Caki2 (cell line): ENCODE data around the gene IWS1. TPM values are rescaled to one million over a fixed set of nuclear protein-coding genes. Genes with fewer than 3 reads are reported as not detected.
"Not testable (repeated sequence)": the region's sequence is repeated elsewhere in the genome, so short reads cannot be mapped to it uniquely, and the experiment has no call there.

Source experiments
- DNase-seq: peaks from one replicate; pipeline ENCODE4 v3.0.0-alpha.2; 2015; ENCODE audit warnings: low read depth
- in situ Hi-C: cut with HindIII; loops from 2 replicates; pipeline ENCODE4 v1.10.0; 2016; ENCODE audit warnings: low sequenced_read_pairs, low pct_unique_long_range_greater_than_20kb, mixed read lengths
- total RNA-seq: library from RNA; depleted of rRNA; stranded (reverse); fragments of >200 nt; shearing (Covaris generic); gene quantifications from 2 replicates; pipeline ENCODE4 v1.2.3, GENCODE V29; 2014; ENCODE audit warnings: low replicate concordance

Gene IWS1
- total RNA-seq, 1 experiment from 2014 or later = 11.0 TPM

DNA sequence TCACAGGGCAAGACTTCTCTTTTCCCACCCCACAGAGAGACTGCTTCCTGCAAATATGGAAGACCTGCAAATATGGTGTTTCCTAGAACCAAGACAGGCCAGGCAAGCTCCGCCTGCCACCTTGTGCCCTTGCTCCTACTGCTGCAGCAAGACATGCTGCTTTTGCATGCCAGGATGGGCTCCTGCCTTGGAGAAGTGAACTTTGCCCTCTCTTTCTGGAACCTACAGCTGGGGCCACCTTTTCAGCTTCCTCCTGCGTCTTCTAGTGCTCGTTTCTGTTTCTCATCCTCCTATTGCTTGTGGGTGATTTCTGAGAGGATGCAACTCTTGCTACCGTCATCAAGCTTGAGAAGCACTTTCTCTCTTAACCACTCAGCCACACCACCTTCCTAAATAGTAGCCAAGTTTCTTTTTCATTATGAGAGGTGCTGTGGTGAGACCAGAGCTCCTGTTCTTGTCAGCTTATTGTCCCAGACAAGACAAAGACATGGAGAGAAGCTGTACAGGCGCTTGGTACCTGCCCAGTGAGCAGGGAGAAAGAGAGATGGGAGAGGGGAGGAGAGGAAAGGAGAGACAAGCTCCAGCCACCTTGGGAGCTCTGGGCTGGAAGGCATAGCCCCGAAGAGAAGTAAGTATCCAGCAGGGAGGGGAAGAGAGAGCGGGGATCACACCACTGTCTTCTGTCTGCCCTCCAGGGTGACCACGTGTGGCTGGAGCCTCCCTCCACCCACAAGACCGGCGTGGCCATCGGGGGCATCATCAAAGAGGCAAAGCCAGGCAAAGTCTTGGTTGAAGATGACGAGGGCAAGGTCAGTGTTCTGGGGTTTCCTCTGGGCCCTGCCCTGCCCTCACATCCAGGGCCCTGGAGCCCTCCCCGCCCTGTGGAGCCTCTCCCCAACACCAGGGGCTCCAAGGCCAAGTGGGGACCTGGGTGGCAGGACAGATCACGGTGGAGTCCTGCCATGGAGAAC is 37.5 kb upstream of the IWS1 start:
- in situ Hi-C loops = no loop called here
- DNase-seq = no peak

DNA sequence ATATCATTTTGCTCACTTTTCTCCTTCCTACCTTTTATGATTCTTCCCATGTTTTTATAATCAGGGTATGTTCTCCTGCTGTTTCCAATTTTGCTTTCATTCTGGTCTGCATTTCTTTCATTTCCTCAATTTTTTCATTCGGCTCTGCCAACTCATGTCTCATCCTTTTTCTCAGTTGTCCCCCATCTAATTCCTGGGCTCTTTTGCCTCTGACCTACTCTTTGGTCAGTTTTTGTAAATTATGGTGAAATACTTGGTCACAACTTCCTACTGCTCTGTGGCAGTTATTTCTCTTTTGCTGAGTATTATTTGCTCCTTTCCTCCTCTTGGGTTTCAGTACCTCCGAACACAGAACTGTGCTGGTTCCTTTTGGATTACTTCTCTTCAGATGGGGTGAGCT is 36.6 kb upstream of the IWS1 start:
- no peak for DNase-seq
- in situ Hi-C loops = no loop called here

DNA sequence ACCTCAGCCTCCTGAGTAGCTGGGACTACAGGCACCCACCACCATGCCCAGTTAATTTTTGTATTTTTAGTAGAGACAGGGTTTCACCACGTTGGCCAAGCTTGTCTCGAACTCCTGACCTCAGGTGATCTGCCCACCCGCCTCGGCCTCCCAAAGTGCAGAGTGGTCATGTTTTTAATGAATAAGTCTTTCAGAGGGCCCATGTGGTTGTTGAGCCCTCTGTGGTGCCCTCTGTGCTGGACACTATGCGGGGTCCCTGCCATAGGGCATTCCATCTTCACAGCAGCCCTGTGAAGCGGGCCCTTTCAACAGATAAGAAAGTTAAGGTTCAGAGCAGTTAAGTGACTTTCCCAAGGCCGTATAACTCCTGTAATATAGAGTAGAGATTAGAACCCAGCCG is 35.1 kb upstream of the IWS1 start:
- in situ Hi-C loops = no loop called here
- no peak for DNase-seq

DNA sequence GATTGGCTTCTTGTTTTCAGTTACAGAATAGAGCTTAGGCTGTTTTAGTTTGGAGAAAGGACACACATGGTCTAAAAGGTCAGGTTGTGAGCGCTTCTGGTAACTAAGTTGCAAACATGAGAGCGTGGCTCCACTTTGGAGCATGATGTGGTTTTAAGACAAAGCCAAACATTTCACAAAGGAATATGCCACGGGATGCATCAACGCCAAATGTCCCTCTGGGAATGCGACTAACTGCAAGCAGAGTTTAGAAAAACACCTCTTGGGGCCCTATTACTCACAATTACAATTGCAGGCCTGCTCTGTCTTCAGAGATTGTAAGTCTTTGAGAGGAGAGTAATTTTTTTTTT is 34.6 kb upstream of the IWS1 start:
- DNase-seq = no peak
- in situ Hi-C loops = no loop called here

DNA sequence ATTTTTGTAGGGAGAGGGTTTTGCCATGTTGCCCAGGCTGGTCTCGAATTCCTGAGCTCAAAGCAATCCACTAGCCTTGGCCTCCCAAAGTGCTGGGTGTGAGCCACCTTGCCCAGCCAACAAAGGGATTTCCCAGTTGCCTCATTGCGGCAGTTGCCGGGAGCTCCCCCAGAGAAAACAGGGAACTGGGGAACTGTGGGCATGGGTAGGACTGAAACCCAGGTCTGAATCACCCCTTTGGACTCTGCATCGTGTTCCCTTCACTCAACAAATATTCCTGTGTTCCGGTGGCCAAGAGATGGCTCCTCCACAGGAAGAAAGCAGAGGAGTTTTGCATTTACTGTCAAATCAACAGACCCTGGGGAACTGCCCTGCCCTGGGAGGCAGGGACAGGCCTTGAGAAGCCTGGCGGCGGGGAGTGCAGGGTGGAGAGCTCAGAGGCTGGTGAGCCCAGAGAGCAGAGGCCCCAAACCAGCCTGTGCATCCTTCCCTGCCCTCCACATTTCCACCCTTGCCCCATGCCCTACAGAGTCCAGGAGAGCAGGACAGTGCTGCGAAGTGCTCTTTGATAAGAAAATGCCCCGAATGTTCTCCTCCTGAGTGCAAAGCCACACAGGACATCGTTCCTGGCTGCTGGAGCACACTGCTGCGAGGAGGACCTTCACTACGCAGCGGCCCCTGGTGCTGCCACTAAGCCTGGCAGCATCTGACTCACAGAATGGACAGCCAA is 34.1 kb upstream of the IWS1 start:
- in situ Hi-C loops = no loop called here
- DNase-seq = no peak

DNA sequence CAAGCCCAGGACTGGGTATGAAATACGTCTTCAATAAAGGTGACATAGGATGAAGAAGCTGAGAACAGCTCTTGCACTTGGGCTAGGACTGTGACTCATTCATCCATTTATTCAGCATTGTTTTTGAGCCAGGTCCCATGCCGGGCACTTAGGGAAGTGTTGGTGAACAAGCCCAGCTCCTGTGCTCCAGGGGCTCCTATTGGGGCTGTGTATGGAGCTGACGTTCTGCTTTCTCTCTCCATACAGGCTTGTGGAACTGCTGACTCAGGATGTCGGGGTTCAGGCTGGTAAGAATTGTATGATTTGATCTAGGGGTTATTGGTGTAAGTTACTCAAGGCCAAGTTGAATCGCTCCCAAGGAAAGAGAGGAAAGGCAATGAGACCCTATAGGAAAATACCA is 33.2 kb upstream of the IWS1 start:
- no peak for DNase-seq
- in situ Hi-C loops = no loop called here

DNA sequence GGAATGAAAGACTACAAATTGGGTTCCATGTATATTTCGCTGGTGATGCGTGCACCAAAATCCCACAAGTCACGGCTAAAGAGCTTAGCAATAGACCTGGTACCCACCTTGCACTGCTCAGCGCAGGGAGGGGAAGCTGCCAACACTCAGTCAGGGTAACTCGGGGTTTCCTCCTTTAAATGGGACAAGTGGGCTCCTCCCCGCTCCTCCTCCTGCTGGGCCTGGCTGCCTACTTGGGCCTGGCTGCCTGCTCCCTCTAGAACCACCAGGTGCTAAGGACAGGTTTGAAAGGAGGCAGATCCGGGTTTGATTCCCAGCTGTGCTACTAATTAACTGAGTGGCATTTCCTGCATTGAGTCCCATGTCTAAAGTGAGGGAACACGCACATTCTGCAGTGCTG is 32.6 kb upstream of the IWS1 start:
- in situ Hi-C loops = no loop called here
- DNase-seq = no peak

DNA sequence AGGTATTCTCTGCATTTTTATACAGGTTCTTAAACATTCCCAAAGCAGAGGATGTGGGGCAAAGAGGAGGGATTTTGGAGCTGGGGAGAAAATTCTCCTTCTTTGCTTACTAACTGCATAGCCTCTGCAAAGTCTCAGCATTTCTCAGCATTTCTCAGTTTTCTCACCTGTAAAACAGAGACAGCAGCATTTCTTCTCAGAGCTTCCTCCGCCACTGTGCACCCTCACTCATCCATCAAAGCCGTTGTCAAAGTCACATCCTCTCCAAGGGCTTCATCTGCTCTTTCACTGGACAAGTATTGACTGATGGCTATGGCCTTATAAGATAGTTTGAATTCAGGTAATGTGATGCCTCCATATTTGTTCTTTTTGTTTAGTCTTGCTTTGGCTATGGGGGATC is 26.6 kb upstream of the IWS1 start:
- in situ Hi-C loops = no loop called here

DNA sequence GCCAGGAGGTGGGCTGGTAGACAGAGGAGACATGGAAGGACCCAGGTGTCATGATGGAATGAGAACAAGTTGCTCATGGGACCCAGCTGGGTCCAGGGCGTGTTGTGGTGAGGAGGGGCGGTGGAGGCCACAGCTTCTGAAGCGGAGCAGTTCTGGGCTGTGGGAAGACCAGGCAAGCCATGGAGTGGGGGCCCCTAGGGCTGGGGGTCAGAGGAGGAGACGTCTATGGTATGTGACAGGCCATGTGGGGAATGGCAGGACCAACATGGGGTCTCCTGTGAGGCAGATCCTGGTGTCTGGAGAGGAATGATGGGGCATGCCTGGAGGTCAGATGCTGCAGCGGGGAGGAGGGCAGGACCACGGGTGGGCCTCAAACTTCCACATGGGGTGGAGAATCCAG is 26.0 kb upstream of the IWS1 start:
- in situ Hi-C loops = no loop called here
- DNase-seq = no peak

More for the DNA sequence above, 26.6 kb upstream of the IWS1 start:
- DNase-seq = no peak

DNA sequence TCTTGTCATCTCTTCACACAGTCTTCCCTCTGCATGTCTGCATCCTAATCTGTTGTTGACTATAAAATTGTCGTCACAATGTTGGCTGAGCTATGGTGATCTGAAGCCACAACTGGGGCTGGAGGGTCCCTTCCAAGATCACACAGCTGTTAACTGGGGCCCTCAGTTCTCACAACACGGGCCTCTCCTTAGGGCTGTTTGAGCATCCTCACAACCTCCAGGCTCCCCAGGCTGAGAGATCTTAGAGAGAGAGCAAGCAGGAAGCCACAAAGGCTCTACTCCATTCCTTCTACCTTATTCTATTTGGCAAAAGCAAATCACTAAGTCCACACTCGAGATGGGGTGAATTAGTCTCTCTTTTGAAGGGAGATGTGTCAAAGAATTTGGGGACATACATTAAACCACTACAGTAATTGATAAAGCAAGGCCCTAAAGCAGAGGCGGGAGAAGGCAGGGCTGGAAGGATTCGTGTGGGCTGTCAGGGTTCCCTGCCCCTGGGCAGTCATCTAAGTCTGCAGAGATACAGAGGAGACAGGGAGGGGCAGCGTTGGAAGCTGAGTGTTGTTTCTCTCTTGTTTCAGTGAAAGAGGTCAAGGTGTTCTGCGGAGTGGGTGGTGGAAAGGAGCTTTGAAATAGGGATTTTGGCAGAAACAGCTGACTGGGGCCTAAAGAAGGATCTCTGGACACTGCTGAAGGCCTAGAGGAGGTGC is 25.1 kb upstream of the IWS1 start:
- in situ Hi-C loops = no loop called here
- no peak for DNase-seq

DNA sequence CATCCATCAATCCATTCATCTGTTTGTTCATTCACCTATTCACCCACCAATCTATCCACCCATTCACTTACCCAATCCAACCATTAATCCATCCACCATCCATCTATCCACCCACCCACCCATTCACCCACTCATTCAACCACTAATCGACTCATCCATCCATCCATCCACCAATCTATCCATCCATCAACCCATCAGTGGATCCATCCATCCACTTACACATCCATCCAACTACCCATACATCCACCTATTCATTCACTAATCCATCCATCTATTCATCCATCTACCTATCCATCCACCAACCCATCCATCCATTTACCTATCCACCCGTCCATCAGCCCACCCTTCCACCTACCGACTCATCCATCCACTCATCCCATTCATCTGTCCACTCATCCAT is 20.5 kb upstream of the IWS1 start:
- in situ Hi-C loops = no loop called here
- no peak for DNase-seq

DNA sequence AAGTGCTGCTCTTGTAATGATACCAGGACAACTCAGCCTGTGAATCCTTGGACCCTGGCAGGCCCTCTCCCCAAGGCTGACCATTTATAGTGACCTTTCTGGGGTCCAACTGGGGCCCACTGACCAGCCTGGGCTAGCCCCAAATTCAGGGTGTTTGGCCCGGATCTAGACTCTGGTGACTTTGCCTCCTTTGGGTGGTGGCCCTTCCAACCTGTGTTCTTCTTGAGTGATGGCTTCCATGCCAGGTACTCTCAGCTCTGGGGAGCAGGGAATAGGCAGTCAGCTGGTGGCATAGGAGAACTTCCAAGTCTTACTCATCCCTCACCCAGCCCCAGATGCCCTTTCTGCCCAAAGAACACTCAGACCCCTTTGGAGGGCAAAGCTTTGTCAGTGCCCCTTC is 19.5 kb upstream of the IWS1 start:
- DNase-seq = no peak
- in situ Hi-C loops = no loop called here

DNA sequence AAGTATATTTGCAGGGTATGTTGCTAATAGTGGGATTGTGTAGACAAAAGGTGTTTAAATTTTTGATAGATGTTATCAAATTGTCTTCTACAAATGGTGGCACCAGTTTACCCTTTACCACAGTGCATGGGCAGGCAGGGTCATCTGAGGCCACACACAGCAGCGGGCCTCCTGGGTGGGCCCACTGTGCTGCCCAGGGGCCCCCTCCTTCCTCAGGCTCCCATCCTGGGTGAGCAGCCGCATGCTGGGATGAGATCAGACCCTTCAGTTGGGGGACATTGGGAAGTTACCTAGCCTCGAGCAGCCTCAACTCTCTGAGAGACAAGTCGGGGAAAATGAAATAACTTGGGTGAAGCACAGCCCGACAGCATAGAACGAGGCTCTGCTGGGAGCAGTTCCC is 18.9 kb upstream of the IWS1 start:
- DNase-seq = no peak
- in situ Hi-C loops = no loop called here

DNA sequence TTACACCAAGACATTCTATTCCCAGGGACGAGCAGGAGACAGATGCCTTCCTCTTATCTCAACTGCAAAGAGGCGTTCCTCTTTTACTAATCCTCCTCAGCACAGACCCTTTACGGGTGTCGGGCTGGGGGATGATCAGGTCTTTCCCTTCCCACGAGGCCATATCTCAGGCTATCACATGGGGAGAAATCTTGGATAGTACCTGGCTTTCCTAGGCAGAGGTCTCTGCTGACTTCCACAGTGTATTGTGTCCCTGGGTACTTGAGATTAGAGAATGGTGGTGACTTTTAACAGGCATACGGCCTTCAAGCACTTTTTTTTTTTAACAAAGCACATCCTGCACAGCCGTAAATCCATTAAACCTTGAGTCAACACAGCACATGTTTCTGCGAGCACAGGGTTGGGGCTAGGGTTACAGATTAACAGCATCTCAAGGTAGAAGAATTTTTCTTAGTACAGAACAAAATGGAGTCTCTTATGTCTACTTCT is 16.8 kb upstream of the IWS1 start:
- in situ Hi-C loops = not testable (repeated sequence)

DNA sequence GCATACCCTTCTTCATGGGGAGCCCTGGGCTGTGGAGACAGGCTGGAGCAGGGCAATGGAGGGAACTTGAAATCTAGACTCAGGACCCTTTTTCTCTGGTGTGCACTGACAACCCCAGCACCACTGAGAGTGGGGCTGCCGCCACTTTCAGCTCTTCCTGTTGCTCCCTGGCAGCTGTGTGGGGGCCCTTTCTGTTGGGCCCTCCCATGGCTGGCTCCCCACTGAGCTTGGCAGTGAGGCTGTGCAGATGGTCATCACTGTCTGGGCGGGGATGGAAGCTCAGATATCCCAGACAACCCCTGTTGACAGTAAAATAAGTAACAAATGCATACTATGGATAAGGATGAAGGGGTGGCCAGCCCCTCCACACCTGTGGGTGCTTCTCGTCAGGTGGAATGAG is 15.9 kb upstream of the IWS1 start:
- in situ Hi-C loops = no loop called here
- no peak for DNase-seq

More for the DNA sequence above, 16.8 kb upstream of the IWS1 start:
- not testable (repeated sequence) for DNase-seq

DNA sequence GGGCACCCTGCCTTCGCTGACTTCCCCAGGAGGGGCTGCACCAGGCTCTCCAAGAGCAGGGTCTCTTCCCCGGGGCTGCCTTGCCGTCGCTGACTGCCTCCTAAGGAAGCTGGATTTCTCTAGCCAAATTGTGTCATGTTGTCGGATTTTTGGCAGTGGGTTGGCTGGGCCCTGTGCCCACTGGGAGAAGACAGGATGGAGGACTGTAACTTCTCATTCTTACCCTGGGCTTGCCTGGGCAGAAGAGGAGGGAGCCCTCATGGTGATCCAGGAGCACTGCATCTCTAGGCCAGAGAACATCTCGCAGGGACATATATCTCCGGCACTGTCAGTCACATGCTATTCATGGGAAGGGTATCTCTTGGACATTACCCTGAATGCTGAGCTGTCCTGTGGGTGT is 15.5 kb upstream of the IWS1 start:
- no peak for DNase-seq
- in situ Hi-C loops = no loop called here

DNA sequence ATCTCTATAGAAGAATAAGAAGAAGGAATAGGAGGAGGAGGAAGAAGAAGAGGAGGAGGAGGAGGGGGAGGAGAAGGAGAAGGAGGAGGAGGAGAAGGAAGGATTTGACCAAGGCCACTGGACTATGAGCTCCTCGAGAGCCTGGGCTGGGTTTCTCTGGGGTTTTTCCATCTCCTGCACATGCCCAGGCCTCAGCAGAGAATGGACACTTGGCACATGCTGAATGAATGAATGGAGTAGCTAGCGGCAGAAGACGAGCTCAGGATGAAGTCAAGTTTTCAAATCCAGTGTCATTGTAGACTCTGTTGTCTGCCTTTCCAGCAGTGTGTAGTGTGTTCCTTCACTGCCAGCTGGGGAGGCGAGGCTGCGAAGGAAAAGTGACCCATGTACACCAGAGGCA is 11.4 kb upstream of the IWS1 start:
- in situ Hi-C loops = no loop called here
- DNase-seq = no peak

DNA sequence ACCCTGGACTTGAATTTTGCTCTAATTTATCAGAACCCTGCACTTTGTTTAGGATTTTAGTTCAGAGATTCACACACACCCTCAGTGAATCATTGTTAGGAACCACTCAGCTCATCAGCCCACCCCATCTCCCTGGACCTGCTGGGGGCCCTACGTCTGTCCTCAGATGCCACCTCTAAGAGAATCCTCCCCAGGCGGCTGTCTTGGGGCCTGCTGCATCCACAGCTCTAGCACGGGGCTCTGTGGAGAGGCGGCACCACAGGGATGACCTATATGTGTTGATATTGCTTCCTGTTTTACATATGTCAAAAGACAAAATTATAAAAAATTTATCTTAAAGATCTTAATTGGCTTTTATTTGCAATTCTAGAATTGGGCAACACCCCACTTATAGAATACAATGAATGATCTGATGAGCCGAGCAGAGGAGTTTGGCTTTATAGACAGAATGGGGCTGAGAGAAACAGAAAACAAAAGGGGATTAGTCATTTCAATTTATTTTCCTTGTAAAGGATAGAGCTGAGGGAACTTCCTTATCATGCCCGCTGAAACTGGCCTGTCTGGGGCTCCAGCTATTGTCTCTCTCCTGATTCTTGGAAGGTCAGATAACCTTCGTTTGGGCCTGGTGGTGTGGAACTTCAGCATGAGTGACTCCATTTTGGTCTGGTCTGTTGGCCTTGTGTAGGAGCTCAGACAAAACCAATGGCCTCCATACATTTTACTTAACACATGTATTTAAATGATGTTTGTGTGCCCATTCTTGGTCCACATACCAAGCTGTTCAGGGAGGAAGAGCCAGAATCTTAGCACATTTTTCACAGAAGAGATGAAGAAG is 10.6 kb upstream of the IWS1 start:
- in situ Hi-C loops = no loop called here

More for the DNA sequence above, 10.6 kb upstream of the IWS1 start:
- no peak for DNase-seq
